ENCODE results near the gene GPX8. TPM values are rescaled to one million over a fixed set of nuclear protein-coding genes. Genes with fewer than 3 reads are reported as not detected.
A peak's percentile ranks its signal among the peaks of the same experiment; 100 is the strongest.

GPX8 gene
- total and polyA plus RNA-seq, 2 of the 13 experiments (the other 11 are each of a cell fraction or from before 2014, with no cell fraction given): 0.33 to 0.94 TPM

DNA sequence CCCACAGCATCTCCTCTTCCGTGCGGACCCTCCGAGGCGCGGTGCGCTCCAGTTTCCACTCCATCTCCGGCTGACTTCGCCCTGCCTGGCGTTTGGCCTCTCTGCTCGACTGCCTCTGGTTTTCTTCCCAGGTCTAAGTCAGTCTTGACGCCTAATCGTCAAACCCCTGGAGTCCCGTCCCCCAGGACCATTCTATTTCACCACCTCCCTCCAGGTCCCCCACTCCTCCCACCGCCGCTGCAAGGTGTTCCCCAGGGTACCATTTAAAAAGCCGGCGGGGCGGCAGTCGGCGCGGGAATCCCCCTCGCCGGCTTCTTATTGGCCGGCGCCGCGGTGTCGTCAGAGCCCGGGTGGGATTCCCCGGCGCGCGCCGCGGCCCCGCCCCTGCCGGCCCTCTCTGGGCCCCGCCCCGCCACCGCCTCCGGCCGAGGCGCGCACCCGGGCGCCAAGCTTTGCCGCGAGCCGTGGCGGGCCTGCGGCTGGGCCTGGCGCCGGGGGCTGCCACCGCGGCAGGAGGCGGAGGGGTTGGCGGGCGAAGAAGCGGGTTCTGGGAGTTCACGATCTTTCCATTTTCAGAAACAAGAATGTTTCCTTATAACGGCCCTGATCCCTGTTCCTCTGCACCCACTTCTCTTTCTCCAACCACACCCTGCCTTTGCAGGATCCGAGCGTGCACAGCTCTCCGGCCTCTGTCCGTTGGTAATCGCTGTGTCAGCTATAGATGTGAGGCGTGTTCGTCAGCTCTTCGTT, 13.1 kb downstream of the GPX8 start, which contains the start of gene CDC20B:
TSS of gene CDC20B (minus strand) at position 241 of the 750 bp plus-strand sequence. CDS start at position 64, 177 bp downstream.
- no TSS peak for BruUV-seq (replicated peaks)
- peak; percentile 23 for DNase-seq (ENCODE audit: low spot score)
- Histone ChIP-seq H3K27ac (ENCODE audit: extremely low read length, insufficient read depth, low read length) (no peak within 1 kb of the TSS), H3K36me3 (replicated peaks in 1 of 2; ENCODE audit: control insufficient read depth in 1 of 2, insufficient read depth in 2 of 2, low read length in 2 of 2) (no peaks in the 10 kb centered on the region), H3K4me1 (ENCODE audit: insufficient read depth, low read length) (peaks cover 39% of the 10 kb centered on the region), H3K4me3 (replicated peaks in 1 of 3; ENCODE audit: insufficient read depth in 1 of 3, low read depth in 2 of 3, low read length in 3 of 3) (peak within 1 kb of the TSS; percentile 52 to 70 (median 59)), H3K9ac (ENCODE audit: insufficient read depth, low read depth, low read length) (peak within 1 kb of the TSS; percentile 49), H3K79me2 (ENCODE audit: insufficient read depth, low read length) (no peaks in the 10 kb centered on the region), H3K4me2 (ENCODE audit: low read depth, low read length) (peak within 1 kb of the TSS; percentile 97), H3K9me3 (ENCODE audit: low read length) (no peaks in the 10 kb centered on the region), H4K20me1 (ENCODE audit: insufficient read depth, low read length) (no peaks in the 10 kb centered on the region; the same call in 1 of the 2 replicates), H2AFZ (ENCODE audit: low read length) (peak within 1 kb of the TSS; percentile 66), H3K27me3 (ENCODE audit: control insufficient read depth in 1 of 2, insufficient read depth in 2 of 2, low read length in 2 of 2) (peaks cover 2 to 39% of the 10 kb centered on the region in 2 experiments; a peak in 3 of 5 replicates)
- POLR2A ChIA-PET: no interaction called here
- in situ Hi-C loops (cut with HindIII; ENCODE audit: extremely low pct_ligation_motif_present, low pct_unique_long_range_greater_than_20kb) (loop anchor here (5.0 to 25.0 kb wide), 2 partner anchors 519 to 661 kb away; partner anchors contain the start of gene SNX18), intact Hi-C loops (cut with micrococcal nuclease; ENCODE audit: unreplicated experiment) (loop anchor here (1.0 to 10.0 kb wide), 7 partner anchors 54 to 762 kb away; partner anchors contain the start of genes DHX29, MCIDAS and MTREX)
- no peak for FAIRE-seq
- 1% methylated on average over 30 of the region's 69 CpGs for WGBS (ENCODE audit: low lambda C conversion rate)
- CTCF ChIA-PET (ENCODE audit: low intra/inter-chr PET ratio, low total read pairs): no interaction called here
- peak; percentile 83 for ATAC-seq
- TF ChIP-seq ZNF142 (CRISPR knock-in tag; IDR thresholded peaks at IDR 0.05) (no peak), NFAT5 (CRISPR knock-in tag; IDR thresholded peaks at IDR 0.05) (no peak), MXD4 (CRISPR knock-in tag; IDR thresholded peaks at IDR 0.05) (no peak), CHCHD3 (CRISPR knock-in tag; IDR thresholded peaks at IDR 0.05) (no peak), HMGA1 (CRISPR knock-in tag; conservative IDR thresholded peaks at IDR 0.05) (no peak), SIN3A (IDR thresholded peaks at IDR 0.05; ENCODE audit: borderline replicate concordance, low read depth, low read length) (peak; percentile 86; the same call in 1 of the 2 replicates), CREB1 (IDR thresholded peaks at IDR 0.05) (peak; percentile 2; the same call in 1 of the 2 replicates), CREB1 (CRISPR knock-in tag; IDR thresholded peaks at IDR 0.05) (no peak)
- TF ChIP-seq, protein P1, sequence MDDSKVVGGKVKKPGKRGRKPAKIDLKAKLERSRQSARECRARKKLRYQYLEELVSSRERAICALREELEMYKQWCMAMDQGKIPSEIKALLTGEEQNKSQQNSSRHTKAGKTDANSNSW (CRISPR knock-in tag; IDR thresholded peaks at IDR 0.05; ENCODE audit: borderline replicate concordance): no peak
- TF ChIP-seq, protein P2, sequence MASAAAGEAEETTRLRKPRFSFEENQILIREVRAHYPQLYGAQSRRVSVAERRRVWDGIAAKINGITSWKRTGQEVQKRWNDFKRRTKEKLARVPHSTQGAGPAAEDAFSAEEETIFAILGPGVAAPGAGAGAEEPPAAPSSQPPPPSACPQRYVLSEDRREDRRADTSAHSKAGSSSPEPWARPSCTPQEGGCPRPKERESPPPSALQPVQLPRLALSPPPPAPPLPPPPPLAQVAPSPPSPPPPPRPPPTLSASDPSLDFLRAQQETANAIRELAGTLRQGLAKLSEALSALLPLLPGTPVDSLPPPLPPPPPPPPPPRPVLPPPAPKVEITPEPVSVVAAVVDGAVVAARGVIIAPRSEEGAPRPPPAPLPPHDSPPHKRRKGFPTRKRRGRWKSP (CRISPR knock-in tag; IDR thresholded peaks at IDR 0.05): no peak

All from HepG2 (cell line).